IMR-90 (cell line): Measurements from ENCODE around the gene RRAGA.

Source experiments
- BHLHE40 ChIP-seq: fragments of 150-350 bp; IDR thresholded peaks from 2 replicates; pipeline ENCODE4 v1.6.1; 2016; ENCODE audit warnings: mild to moderate bottlenecking, low read depth, low read length
- CEBPB ChIP-seq: IDR thresholded peaks from 2 replicates; pipeline ENCODE4 v1.6.1; 2012; ENCODE audit warnings: low read depth, low read length, improper control_type of control experiment
- MAFK ChIP-seq: IDR thresholded peaks from 2 replicates; pipeline ENCODE4 v1.6.1; 2012; ENCODE audit warnings: low read depth, low read length, improper control_type of control experiment
- USF2 ChIP-seq: fragments of 150-350 bp; IDR thresholded peaks from 2 replicates; pipeline ENCODE4 v1.6.1; 2017; ENCODE audit warnings: mild to moderate bottlenecking, antibody characterized with exemption, low read length, low read depth
- TF ChIP-seq, protein P1 (sequence below): conservative IDR thresholded peaks from 2 replicates; pipeline ENCODE4 v1.5.1; 2012; ENCODE audit warnings: mild to moderate bottlenecking, low read depth, low read length, improper control_type of control experiment

DNA sequence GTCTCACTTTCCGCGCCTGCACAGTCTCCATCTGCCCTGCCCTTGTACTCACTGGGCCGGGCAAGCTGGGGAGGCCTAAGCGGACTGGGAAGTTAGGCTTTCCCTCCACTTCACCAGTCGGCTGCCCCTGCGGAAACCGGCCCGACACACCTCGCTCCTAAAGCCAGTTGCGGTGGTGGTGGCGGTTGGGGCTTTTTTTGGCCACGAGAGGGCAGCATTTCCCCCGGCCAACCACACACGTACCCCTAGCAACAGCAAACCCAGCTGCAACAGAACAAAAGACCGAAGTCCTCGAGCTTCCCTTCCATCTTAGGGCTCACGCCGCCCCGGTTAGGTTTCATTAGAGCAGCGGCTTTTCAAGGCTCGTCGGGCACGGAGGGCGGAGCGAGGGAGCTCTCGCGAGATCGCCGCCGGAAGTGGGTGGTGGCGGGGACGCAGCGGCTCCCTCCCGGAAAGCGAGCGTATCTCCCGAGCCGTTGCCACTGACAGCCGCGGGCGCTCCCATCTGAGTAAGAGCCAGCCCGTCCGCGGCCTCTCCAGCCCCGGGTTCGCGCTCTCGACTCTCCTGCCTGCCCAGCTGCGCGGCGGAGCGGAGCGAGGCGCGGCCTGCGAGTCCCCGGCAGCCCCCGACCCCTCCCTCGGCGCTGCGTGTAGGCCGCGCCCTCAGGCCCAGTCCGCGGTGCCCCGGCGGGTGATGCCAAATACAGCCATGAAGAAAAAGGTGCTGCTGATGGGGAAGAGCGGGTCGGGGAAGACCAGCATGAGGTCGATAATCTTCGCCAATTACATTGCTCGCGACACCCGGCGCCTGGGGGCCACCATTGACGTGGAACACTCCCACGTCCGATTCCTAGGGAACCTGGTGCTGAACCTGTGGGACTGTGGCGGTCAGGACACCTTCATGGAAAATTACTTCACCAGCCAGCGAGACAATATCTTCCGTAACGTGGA is at the start of gene RRAGA:
- TF ChIP-seq, protein P1, sequence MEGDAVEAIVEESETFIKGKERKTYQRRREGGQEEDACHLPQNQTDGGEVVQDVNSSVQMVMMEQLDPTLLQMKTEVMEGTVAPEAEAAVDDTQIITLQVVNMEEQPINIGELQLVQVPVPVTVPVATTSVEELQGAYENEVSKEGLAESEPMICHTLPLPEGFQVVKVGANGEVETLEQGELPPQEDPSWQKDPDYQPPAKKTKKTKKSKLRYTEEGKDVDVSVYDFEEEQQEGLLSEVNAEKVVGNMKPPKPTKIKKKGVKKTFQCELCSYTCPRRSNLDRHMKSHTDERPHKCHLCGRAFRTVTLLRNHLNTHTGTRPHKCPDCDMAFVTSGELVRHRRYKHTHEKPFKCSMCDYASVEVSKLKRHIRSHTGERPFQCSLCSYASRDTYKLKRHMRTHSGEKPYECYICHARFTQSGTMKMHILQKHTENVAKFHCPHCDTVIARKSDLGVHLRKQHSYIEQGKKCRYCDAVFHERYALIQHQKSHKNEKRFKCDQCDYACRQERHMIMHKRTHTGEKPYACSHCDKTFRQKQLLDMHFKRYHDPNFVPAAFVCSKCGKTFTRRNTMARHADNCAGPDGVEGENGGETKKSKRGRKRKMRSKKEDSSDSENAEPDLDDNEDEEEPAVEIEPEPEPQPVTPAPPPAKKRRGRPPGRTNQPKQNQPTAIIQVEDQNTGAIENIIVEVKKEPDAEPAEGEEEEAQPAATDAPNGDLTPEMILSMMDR: peak; percentile 89
- no peak for TF ChIP-seq CEBPB
- no peak for TF ChIP-seq MAFK
- no peak for TF ChIP-seq BHLHE40
- TF ChIP-seq USF2: no peak
